SIG-M5 (cell line): ENCODE results near the gene OPA3.
A peak's percentile ranks its signal among the peaks of the same experiment; 100 is the strongest.

Source experiments
- DNase-seq: peaks from one replicate; lab custom pipeline; 2025; lab: John Stamatoyannopoulos, UW

OPA3 gene

DNA sequence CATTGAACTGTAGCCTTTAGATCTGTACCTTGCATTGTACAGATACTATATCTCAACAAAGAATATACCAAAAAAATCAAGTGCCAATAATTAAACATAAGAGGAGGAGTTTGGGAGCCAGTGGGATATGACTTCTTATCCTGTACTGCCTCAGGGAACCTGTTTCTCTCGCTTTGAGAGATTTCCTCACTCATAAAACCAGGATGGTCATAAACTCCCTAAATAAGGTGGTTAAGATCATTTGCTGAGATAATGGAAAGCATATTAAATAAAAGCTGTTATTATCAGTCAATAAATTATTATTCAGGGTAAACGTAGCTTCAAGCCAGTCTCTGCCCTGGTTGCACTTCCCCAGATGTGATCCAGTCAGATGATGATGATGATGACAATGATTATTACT is 17.0 kb downstream of the OPA3 start:
- no peak for DNase-seq

DNA sequence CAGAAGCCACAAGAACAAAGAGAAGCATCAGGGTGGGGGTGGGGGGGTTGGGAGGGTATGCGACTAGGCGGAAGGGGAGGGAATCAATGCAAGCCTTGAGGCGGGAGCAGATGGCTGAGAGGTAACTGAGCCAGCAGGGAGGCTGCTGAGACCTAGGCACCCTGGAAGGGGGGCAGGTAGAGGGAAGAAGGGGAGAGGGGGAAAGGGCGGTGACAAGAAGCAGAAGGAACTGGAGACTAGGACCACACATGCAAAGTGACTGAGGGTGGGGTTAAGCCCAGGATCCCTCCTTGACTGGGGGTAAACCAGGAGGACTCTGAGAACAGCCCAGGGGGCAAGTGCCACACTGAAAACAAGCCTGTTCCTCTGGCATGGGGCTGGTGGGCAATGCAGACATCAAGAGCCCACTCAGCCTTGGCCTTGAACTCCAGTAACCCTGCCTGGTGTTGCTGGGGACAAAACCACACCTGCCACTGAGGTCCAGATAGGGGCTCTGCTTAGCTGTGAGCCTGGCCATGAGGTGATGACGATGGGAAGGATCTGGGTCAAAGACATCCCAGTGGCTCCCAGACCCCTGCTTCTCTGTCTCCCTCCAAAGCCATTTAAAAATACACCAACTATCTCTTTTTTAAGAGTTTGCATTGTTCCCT is 20.3 kb downstream of the OPA3 start:
- DNase-seq: no peak

DNA sequence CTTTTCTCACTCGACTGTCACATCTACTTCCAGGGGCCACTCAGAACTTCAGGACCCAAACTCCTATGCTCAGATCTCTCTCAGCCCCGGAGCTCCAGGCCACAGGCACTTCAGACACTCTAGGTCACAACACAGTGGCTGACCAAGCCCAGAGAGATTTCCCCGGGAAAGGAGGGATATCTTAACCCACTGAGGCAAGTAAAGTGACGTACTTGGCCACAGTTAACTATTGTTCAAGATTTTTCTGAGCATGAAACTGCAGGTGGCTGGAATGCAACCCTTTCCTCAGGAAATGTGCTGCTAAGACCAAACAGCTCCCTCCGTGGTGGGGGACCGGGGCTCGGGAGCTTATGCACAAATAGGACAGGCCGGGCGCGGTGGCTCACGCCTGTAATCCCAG is 23.9 kb downstream of the OPA3 start:
- no peak for DNase-seq

DNA sequence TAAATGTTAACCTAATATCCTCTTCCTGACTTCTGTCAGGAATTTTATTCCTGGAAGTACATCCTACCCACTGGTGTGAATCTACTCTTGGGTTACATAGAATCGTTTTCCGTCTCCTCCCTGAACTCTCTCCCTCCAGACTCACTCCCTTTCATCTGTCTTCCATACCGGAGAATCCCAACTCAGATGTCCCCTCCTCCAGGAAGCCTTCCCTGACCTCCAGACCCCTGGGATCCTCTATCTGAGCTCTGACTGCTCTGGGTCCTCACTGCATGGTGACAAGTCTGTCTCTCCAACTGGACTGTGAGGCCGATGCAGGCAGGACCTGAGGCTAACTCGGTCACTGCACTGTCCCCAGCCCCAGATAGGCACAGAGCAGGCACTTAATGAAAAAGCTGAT is 24.6 kb downstream of the OPA3 start:
- no peak for DNase-seq

DNA sequence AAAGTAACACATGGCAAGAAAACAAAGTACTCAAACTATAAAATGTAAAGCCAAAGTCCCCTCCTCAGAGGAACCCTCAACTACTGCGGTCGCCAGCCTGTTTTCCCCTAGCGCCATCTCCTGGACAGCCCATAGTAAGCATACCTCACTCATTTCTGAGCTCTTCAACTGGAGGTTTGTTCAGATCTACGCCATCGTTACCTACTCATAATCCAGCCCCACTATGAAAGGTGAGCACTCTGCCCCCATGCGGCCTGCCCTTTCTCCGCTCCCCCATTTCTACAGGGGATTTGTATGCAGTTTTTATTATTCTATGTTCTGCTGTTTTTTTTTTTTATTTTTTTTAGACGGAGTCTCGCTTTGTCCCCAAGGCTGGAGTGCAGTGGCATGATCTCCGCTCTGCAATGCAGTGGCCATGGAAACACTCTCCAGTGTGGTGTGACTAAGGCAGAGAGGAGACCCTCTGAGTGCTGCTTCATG is 26.2 kb downstream of the OPA3 start:
- DNase-seq: no peak

DNA sequence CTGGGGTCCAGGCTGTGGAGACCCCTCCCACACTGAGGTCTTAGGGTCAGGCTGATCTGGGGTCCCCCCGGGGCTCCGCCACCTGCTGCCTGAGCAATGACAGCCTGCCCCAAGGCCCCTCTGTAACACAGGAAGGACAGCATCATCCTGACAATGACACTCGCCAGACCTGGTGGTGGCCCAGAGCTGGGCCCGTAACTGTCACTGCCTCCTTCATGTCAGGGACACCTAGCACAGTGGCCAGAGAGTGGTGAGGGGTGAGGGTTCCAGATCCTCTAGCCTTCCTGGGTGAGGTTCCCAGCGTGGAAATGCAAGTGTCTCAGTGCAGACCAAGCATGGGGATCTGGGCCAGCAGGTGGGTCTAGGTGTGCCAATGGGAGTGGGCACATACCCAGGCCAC is 27.8 kb downstream of the OPA3 start:
- DNase-seq: no peak

DNA sequence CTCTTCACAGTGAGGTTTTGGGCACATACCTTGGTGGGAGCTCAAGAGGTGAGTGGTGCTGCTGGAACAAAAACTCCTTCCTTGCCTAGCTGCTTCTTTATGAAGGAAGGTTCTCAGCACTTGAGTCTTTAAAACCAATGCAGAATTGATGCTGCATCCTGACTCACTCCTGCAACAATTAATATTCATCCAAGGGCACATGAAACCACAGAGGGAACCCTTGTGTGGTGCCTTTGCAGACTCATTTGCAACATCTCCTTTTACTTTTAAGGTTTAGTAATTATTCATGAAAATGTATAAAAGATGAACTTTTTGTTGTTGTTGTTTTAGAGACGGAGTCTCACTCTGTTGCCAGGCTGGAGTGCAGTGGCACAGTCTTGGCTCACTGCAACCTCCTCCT is 30.1 kb downstream of the OPA3 start:
- DNase-seq: no peak

DNA sequence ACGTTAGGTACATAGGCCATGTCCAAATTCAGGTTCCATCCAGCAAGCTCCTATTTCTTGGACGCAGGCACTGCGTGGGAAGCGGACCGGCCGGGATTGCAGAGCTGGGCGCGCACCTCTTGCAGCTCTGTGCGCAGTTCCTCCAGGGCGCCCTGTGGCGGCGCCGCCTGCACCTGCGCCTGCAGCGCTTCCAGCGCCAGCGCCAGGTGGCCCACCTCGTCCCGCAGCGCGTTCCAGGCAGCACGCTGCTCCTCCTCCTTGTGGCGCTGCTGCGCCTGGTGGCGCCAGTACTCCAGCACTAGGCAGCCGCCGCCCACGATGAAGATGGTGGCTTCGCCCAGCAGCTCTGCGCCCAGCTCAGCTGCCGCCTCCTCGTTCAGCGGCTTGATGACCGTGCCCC is 31.1 kb downstream of the OPA3 start:
- DNase-seq: no peak

DNA sequence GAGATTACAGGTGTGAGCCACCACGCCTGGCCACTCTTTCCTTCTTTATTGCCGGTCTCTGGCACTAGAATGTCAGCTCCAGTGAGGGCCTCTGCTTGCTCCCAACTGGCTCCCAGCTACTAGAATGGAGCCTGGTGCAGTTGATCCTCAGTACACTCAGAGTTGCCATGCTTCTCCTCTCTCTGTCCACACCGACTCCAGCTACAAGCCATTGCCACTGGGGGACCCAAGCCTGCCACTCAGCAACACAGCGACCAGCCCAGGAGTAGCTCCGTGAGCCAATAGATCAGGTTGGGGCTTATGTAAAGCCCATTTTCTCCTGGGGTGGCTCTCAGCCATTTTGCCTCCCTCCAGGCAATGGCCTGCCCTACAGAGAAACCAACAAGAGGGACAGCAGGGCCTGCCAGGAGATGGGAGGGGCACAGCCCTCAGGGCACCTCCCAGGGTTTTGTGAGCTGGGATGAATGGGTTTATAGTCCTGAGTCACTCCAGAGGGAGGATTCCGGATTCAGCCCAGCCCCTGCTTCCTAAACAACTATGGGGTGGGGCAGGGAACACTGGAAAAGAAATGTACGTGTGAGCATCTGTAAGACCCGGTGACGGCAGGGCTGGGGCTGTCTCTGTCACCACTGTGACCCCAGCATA is 36.5 kb downstream of the OPA3 start:
- no peak for DNase-seq

DNA sequence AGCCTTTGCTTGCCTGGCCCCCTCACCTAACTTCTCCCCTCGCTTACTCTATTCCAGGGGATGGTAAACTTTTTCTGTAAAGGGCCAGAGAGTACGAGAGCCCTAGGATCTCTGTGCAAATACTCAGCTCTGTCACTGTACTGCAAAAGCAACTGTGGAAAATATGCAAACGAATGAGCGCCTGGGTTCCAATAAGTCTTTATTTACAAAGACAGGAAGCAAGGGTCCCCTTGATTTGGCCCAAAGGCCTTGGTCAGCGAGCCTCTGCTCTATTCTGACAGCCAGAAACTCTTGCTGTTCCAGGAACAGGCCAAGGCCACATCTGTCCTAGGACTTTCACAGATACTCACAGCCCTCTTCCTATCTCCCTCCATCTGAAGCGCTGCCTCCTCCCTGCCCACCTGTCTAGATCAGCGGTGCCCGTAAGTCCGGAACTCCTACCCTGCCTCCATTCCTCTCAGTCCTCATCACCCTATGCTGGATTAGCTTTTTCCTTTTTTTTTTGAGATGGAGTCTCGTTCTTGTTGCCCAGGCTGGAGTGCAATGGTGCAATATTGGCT is 37.3 kb downstream of the OPA3 start:
- no peak for DNase-seq

DNA sequence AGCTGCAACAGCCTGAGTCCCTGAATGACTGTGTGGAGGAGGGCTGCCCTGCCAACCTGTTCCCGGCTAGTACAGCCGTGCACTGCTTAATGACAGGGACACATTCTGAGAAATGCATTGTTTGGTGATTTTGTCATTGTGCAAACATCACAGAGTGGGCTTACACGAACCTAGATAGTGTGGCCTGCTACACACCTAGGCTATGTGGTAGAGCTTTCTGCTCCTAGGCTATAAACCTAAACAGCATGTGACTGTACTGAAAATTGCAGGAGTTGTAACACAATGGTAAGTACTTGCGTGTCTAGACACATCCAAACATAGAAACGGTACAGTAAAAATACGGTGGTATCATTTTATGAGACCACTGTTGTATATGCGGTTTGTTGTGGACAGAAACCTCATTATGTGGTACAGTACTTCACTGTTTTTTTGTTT is 42.4 kb downstream of the OPA3 start:
- no peak for DNase-seq

DNA sequence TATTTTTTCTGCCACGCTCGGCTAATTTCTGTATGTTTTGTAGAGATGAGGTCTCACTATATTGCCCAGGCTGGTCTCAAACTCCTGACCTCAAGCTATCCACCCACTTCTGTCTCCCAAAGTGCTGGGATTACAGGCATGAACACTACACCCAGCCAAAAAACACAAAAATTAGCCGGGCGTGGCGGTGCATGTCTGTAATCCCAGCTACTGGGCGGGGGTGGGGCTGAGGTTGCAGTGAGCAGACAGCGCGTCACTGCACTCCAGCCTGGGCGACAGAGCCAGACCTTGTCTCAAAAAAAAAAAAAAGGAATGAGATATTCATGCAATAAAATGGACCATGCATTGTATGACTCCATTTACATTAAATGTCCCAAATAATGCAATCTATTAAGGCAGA is 45.1 kb downstream of the OPA3 start:
- DNase-seq: no peak

DNA sequence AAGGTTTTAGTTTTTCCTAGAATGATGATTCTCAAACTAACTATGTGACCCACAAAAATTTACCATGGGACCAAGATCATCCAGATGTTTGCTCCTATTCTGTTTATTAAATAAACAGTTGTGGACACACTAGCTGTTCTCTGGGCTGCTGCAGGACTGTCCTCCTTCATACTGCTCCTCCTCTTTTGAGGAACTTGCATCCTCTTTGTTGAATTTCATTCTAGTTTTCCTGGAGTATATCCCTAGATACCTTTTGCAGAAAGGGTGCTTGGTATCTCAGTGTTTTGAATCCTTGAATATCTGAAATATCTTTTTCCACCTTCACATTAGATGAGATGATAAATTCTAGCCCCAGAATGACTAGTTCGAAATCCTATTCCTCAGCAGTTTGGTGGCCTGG is 53.3 kb downstream of the OPA3 start:
- DNase-seq: no peak

DNA sequence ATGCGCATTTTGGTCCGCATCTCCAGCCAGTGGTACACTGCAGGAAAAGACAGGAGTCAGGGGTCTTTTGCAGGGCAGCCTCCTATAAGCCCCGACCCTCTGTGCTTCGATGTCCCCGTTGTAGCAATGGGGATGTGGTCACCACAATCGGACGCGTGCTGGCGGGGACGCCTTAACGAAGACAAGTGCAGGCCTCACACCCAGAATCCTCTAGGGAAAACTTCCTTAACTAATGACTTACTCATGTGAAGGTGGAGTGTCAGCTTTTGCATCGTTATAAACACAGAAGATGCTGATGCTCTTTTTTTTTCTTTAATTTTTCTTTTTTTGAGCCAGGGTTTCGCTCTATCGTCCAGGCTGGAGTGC is 55.2 kb downstream of the OPA3 start:
- DNase-seq: no peak

DNA sequence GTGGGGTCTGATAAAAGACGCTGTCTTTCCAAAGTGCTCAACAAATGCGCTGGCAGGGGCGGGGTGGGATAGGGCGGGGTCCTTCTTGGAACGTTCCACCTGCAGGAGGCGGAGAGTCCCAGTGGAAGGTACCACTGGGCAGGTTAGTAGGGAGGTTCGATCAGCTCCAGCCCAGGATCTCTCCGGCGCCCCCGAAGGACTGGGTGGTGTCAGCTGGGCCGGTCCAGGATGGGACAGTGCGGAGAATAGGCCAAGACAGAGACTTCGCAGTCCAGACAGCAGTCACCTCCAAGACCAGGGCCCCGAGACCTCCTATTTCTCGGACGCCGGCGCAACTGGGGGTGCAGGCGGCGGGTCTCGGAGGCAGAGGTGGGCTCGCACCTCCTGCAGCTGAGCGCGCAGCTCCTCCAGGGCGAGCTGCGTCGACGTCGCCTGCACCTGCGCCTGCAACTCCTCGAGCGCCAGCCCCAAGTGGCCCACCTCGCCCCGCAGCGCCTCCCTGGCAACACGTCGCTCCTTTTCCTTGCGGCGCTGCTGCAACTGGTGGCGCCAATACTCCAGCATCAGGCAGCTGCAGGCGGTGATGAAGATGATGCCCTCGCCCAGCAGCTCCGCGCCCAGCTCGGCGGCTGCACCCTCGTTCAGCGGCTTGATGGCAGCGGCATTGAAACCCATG is 55.7 kb downstream of the OPA3 start:
- no peak for DNase-seq

DNA sequence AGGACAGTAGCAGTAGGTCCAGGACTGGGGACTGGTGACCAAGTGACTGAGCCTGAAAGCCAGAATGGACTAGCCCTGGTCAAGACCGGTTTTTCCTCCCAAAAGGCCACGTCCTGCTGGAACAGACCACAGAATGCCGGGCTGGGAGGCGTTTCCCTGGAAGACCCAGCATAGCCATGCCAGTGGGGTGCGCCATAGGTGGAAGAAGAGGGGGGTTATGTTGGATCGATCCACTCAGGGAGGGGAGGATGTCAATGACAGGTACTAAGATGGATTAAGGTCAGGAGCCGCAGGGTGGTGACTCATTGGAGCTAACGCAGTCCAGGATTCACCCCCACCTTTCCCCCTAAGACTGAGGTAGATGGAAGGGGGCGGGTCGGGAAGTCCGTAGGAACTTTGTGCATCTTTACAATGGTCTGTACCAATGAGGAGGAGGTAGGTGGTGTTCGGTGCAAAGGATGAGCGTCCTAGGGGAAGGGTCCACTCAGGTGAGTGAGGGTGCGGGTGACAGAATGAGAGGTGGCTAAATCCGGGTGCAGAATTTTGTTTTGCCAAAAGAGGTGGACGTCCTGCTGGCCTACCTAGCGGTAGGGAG is 56.4 kb downstream of the OPA3 start:
- no peak for DNase-seq

DNA sequence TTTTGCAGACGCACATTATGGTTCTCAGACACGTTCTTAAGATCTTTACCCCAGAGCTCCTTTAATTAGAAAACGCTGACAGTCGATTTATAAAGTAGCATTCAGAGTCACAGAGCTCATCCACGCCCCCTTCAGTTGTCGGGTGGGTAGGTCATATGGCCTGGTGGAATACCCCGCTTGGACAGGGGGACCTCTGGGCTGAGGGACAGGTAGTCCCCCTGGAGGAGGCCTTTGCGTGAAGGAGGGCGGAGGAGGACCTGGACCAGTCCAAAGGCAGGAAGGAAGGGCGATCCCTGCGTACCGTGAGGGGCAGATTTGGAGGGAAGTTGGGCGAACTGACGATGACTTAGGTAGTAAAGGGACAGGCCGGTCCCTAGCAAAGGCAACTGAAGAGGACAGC is 56.9 kb downstream of the OPA3 start:
- no peak for DNase-seq

DNA sequence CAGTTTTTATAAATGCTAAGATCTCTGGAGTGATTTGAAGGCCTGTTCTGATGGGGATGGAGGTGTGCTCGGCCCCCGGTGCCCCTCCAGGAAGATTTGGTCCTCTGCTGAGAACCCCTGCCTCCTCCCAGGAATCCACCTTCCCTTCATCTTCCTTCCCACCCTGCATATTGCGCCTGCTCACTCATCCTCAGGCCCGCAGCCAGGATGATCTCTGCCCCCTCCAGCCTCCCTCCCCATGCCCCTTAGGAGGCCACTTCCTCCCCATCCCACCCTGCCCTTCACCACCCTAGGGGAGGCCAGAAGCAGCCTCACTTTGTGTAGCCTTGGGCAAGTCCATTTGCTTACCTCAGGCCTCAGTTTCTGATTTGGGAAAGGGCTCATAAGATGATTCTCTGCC is 57.6 kb downstream of the OPA3 start:
- no peak for DNase-seq

DNA sequence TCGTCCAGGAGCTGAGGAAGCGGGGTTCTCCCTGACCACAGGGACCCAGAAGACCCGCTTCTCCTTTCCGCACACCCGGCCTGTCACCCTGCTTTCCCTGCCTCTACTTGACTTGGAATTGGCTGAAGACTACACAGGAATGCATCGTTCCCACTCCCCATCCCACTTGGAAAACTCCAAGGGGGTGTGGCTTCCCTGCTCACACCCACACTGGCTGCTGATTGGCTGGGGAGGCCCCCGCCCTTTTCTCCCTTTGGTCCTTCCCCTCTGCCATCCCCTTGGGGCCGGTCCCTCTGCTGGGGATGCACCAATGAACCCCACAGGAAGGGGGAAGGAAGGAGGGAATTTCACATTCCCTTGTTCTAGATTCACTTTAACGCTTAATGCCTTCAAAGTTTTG is 58.5 kb downstream of the OPA3 start:
- no peak for DNase-seq

DNA sequence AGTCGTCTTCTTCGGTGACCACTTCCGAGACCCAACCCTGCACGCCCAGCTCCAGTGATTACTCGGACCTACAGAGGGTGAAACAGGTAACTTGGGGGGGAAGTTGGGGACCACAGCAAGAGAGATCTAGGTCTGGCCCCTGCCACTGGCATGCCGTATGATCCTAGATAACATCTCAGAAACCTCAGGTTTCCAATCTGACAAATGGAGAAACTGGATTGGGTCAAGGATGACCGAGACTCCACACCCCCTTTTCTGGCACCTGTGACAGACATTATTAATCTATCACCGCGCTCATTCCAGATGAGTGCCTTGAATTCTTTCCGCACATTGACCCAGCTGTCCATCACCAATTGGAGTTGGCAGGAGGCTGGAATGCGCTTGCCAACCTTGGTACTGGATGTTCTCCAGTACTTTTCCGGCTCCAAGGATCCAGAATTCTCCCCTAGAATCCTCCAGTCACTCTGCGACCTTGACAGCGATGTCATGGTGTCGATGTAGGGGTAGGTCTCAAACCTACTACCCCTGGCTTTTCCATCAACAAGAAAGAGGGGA is 60.0 kb downstream of the OPA3 start:
- no peak for DNase-seq

DNA sequence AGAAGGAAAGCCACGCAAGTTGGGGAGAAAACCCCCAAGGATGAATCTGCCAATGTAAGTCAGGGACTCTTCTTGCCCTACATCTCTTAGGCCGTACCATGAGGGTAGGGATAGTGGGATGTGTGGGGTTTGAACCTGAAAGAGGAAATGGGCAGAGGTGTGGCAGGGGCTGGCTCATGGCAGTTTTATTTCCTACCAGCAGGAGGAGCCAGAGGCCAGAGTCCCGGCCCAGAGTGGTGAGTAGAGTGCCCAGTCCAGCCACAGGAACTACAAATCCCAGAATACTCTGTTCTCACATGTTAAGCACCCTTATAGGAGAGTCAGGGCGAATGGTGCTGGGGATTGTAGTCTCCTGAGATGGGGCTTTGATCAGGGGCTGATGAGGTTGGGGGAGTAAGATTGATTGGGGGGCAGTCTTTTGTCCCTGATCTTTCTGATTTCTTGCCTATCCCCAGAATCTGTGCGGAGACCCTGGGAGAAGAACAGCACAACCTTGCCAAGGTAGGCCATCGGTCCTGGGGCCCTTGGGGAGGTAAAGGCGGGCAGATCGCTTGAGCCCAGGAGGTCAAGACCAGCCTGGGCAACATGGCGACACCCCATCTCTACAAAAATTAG is 60.9 kb downstream of the OPA3 start:
- DNase-seq: peak; percentile 70
